ENCODE data around the gene DGUOK.
"Not testable (repeated sequence)": the region's sequence is repeated elsewhere in the genome, so short reads cannot be mapped to it uniquely, and the experiment has no call there.

DGUOK gene

DNA sequence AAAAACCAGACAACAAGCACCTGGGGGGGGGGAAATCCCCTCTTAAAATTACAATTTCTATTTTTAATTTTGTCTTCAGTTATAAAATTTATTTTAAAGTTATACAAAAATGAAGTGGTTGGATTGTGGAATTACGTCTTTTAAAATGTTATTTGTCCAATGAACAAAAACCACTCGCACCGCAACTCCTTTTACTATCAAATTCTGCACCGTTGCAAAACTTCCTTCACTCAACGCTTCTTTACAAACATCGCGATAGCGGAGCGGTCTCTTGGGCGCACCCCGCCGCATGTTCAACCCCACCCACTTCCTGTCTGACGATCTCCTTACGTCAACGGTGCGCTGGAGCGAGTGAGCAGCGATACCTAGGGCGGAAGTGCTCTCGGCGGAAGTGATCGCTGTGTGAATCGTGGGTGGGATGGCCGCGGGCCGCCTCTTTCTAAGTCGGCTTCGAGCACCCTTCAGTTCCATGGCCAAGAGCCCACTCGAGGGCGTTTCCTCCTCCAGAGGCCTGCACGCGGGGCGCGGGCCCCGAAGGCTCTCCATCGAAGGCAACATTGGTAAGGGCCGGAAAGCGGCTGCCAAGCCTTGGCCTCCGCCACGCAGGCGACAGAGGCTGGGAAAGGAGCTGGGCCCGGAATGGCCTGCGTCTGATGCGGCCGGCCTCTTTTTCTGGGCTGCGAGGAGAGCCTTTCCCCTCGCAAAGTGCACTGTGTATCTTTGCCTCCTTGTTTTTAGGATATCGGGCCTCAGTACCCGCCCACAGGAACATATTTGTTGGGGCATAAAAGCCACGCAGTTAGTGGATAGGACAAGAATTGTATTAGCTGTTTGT, at the start of gene DGUOK:
Gene DGUOK, plus strand, starts transcription at position 388 of the 835 bp plus-strand sequence. Its CDS starts 31 bp downstream, at position 419.
- peak; percentile 90 to 96 for DNase-seq (ENCODE audit: low read depth in 2 of 2)

DNA sequence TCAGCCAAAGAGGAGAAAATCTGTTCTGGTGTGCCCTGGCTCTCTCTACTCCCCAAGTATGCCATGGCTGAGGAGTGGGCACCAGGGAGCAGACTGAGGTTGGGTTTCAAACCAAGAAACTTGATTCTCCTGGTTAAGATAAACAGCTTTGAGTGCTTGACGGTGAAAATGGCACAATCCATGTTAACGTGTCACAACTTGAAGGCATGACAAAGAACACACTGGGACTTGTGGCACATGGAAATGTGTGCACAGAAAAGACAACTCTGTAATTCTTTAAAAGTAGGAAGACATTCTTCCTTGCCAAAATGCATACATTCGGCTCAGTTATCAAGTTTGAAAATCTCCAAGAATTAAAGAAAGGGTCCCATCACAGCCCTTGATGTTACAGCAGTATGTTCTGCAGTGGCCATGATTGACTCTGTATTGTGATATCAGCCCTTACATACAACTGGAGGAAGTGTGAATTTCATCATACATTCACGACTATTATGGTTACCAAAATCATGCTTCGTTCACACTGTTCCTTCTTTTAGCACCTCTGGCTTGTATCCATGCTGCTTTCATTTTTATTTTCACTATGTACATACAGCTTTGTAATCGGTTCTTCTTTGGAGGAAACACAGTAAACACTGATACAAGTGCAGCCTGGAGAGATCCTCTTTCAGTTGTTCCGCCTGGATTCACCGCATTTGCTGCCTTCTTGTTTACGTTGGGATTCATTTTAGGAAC, 49.4 kb upstream of the DGUOK start:
- DNase-seq (ENCODE audit: low read depth in 2 of 2): no peak

- not testable (repeated sequence) for DNase-seq (ENCODE audit: low read depth in 2 of 2)
Measured at GRCh38 chr2:73877984-73878383, 48.7 kb upstream of the DGUOK start.

- no peak for DNase-seq (ENCODE audit: low read depth in 2 of 2)
Measured at GRCh38 chr2:73885406-73885805, 41.3 kb upstream of the DGUOK start.

DNA sequence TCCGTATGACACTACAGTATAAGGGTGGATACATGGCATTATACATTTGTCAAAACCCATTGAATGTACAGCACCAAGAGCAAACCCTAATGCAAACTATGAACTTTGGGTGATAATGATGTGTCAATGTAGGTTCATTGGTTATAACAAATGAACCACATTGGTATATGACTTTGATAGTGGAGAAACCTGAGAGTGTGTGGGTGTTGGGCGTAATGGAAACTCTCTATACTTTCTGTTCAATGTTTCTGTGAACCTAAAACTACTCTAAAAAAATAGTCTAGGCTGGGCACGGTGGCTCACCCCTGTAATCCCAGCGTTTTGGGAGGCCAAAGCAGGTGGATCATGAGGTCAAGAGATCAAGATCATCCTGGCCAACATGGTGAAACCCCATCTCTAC, 40.3 kb upstream of the DGUOK start:
- peak; percentile 42 to 53 for DNase-seq (ENCODE audit: low read depth in 2 of 2)

DNA sequence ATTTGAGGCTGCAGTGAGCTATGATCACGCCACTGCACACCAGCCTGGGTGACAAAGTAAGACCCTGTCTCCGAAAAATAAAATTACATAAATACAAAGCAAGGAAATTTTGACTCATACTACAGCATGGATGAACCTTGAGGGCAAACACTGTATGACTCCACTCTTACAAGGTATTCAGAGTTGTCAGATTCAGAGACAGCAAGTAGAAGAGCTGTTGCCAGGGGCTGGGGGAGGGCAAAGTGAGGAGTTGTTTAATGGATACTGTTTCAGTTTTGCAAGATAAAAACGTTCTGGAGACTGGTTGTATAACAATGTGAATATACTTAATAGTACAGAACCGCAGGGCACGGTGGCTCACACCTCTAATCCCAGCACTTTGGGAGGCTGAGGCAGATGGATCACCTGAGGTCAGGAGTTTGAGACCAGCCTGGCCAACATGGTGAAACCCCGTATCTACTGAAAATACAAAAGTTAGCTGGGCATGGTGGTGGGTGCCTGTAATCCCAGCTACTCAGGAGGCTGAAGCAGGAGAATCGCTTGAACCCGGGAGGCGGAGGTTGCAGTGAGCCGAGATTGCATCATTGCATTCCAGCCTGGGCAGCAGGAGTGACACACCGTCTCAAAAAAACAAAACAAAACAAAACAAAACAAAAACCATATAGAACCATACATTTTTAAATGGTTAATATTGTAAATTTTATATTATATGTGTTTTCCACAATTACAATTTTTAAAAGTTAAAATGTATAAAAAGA, 38.9 kb upstream of the DGUOK start:
- DNase-seq (ENCODE audit: low read depth in 2 of 2): not testable (repeated sequence)

DNA sequence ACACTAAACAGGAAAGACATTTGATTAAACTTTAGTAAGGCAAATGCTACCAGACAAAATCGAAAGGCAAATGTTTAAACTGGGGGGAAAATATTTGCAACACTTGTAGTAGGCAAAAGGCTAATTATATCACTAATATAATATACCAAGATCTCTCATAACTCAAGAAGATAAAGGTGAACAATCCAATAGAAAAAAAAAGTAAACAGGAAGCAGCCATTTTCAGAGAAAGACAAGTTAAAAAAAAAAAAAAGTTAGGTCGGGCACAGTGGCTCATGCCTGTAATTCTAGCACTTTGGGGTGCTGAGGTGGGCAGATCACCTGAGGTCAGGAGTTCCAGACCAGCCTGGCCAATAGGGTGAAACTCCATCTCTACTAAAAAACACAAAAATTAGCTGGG, 38.3 kb upstream of the DGUOK start:
- DNase-seq (ENCODE audit: low read depth in 2 of 2): no peak

- no peak for DNase-seq (ENCODE audit: low read depth in 2 of 2)
Measured at GRCh38 chr2:73889206-73889605, 37.5 kb upstream of the DGUOK start.

DNA sequence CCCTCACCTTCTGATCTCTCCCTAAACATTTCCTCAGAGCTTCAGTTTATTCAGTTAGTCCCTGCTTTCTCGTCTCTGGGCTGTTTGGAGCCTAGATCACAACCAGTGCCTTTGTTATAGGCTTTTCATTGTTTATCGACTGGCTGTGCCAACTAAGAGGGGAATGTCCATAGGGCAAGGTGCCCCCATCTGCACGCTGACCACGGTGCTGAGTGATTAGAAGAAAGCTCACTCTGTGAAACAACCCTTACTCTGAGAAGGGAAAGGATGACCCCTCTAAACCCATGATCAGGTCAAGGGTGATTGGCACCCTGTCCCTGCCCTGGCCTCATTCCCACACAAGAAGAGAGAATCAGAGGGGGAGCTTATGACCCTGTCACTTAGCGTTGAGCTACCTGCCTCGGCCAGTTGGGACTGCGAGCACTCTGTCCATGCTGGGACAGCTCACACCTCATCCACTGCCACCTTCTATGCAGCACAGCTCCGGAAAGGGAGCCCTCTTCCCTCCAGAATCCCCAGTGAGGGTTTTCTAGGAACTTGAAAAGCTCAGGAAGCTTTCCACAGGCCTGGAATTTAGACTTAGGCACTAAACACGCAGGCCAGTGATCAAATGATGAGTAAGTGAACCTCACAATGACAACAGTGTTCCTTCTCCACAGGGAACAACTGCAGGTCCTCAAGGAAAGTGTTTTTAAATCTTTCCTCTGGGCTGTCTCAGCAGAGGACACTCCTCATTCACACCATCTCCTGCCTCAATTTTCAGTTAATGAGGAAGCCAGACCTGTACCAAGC, 36.2 kb upstream of the DGUOK start:
- no peak for DNase-seq (ENCODE audit: low read depth in 2 of 2)

- no peak for DNase-seq (ENCODE audit: low read depth in 2 of 2)
Measured at GRCh38 chr2:73891276-73891901, 35.3 kb upstream of the DGUOK start.

GRCh38 chr2:73892631-73893329, 33.9 kb upstream of the DGUOK start, which contains the start of gene ACTG2:
ACTG2 (plus strand) TSS chr2:73893008; CDS start chr2:73901312, 8,304 bp downstream.
- DNase-seq (ENCODE audit: low read depth in 2 of 2): no peak

DNA sequence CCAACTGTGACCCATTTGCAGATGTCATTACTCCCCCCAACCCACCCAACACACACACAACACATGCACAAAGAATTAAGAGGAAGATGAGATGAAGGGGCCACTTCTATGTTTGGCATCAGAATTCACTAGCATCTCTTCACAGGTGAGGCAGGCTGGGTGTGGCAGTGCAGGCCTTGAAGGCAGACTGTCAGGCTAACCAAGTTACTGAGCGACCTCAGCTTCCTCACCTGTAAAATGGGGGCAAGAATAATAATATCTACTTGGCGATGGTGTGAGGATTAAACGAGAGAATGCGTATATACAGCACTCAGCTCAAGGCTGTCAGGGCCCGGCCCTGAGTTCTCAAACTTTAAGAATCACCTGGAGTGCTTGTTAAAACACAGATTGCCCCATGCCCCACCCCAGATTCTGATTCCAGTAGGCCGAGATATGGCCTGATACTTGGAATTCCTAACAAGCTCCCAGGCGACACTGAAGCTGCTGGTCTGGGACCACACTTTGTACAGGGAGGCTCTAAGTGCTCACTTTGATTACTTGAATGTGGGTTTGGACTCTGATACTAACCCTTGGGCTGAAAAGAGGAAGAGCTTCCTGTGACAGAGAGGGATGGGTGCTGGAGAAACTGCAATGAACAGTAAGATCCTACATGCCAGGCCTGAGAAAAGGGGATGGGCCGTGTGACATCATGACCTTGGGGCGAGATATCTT, 32.8 kb upstream of the DGUOK start:
- DNase-seq (ENCODE audit: low read depth in 2 of 2): no peak

- DNase-seq (ENCODE audit: low read depth in 2 of 2): no peak
Measured at GRCh38 chr2:73894475-73894850, 32.2 kb upstream of the DGUOK start.

DNA sequence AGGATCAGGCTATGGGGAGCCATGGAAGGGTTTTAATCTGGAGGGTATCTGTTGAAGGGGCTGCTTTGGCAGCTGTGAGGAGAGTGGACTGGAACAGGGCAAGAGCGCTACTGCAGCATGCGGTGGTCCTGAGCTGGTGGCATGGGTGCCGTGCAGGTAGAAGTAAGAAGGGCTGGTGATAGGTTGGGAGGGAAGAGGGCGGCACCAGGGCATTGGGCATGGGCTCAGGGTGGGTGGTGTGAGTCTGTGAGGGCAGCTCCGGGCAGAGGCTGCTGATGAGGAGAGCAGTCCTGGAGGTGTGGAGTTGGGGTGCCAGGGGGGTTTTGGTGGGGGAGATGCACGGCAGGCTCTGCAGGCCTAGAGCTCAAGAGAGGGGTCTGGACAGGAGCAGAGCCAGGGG, 31.8 kb upstream of the DGUOK start:
- DNase-seq (ENCODE audit: low read depth in 2 of 2): no peak

DNA sequence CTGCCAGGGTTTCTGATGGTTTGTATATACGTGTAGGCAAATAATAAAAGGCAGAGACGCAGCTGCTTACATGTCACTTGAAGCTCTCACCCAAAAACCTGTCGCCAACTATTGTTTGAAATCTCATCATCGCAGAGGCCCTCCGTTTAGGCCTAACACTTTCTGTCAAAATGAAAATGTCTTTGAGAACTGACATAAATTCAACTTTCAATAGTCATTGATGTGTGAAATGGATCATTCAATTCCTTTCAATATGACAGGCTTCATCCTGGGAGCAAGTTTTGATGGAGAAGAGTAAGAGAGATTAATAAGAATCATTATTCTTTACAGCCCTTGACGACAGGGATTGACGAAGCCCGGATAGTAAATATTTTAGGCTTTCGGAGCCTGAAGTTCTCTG, 31.2 kb upstream of the DGUOK start:
- DNase-seq (ENCODE audit: low read depth in 2 of 2): no peak

DNA sequence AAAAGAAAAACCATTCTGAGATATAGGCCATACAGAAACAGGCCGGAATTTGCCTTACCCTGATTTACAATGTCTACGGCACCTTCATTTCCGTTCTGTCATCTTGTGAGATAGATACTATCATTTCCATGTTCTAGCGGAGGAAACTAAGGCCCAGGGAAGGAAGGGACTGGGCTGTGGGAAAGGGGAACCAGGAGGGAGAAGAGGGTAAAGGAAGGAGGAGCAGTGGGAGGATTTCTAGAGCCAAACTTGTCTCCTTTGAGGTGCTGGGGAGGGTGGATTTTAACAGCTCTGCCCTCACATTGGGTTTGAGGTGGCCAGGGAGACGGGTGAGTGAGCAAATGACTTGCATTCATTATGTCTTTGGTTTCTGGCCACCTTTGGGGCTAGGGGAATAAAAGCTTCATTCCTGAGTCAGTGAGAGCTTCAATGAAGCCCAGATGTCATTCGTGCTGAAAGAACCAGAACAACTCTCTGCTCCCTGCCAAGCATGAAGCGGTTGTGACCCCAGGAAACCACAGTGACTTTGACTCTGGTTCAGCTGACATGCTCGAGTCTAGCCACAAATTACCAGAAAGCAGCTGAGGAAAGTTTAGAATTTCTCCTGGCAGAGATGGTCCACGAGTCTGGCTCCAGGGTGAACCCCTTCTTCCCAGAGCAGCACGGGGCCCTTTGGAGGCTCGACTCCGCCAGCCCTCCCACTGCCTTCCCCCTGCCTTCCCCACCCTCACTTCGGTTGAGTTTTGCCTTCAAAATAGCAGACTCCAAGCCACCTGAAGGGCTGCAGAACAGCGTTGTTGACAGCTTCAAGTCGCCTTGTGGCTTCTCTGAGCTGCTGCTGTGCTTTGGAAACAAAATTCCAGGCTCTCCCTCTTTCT, 30.1 kb upstream of the DGUOK start:
- DNase-seq (ENCODE audit: low read depth in 2 of 2): peak; percentile 14 to 16

DNA sequence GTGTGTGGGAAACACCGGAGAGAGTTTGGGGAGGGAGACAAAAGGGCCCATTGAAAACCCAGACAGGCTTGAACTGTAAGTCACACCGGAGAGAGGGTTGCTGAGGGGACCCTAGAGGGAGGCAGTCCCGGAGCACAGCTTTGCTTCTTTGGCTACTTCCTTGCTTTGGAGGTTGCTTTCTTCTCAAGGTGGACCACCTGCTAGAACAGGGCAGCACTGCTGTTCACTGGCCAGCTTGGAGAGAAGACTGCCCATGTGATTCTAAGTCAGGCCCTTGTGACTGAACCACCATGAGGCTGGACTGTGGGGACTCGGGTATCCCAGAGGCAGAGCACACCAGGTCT, 29.5 kb upstream of the DGUOK start:
- DNase-seq (ENCODE audit: low read depth in 2 of 2): no peak

DNA sequence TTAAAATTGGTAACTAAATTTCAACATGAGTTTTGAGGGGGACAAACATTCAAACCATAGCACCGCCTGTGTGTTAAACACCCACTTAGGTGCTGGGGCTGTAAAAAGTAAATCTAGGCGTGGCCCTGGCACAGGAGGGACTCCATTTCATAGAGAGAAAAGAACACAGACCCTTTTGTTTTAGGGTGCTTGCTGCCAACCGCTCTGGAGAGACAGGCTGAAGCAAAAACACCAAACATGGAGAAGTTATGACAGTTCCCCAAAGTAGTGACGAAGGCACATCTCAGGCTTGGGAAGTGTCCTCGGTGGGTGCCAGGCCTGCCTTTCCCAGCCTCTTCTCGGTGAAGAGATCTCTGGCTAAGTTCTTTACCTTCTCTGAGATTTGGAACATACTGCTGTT, 28.7 kb upstream of the DGUOK start:
- DNase-seq (ENCODE audit: low read depth in 2 of 2): no peak

DNA sequence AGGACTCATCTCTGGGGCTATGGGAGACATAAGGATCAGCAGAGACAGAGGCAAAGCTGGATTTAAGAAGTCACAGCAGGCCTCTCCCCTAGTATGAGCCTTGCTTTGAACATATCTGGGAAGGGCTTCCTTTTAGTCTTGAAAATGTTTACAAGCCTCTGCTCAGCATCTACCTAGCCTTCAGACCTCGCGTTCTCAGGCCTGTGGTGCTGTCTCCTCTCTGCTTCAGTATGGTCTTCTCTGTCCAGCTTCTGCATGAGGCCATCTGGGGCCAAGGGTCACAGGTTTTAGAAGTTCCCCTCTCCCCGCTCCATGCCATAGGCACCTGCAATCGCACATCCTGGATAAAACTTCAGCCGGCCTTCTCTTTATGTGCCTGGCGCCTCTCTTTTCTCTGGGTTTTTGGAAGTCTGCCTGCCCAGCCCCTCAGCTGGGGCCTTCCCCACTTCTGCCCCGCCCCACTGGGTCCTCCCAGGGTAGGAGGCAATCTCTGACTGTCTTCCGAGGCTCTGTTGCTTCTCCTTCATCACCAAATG, 26.8 kb upstream of the DGUOK start:
- DNase-seq (ENCODE audit: low read depth in 2 of 2): no peak

Measured in stimulated activated CD4-positive, alpha-beta T cell treated with anti-CD3 and anti-CD28 coated beads, Interleukin-4, amount 100 ng/mL, for 48 hours (primary cell).